Camera-type eye (tissue), 1 donor: ENCODE measurements around the gene SLC30A7. TPM values are rescaled to one million over a fixed set of nuclear protein-coding genes. Genes with fewer than 3 reads are reported as not detected.

ENCODE experiments used
- total RNA-seq: library from RNA; depleted of rRNA; stranded (reverse); fragments of >200 nt; gene quantifications from one replicate; pipeline ENCODE4 v1.2.3, GENCODE V29; 2014

SLC30A7 gene
- total RNA-seq: 35.0 TPM

GRCh38 chr1:100895540-100896480, at the start of gene SLC30A7:
Gene SLC30A7 (plus strand): TSS chr1:100896090. CDS start chr1:100896263, 173 bp downstream.

GRCh38 chr1:100894603-100895539, 1.0 kb upstream of the SLC30A7 start, which contains the start of gene EXTL2:
Gene EXTL2 (minus strand): TSS chr1:100894842. CDS start chr1:100888757, 6,085 bp downstream.

GRCh38 chr1:101025657-101026429, 130.0 kb downstream of the SLC30A7 start, which contains the start of gene DPH5:
Gene DPH5 (minus strand): TSS chr1:101025784. CDS start chr1:101025443, 341 bp downstream.

Other genes with a start within 250 kb of the SLC30A7 start
- gene VCAM1, start 176.3 kb upstream of the SLC30A7 start, total RNA-seq: 17.2 TPM
- 35.7 TPM for gene EXTL2, start 1.2 kb upstream of the SLC30A7 start, total RNA-seq
- 35.0 TPM for gene DPH5, start 129.7 kb downstream of the SLC30A7 start, total RNA-seq